Activated B cell treated with CpG ODN at 0.5 μM for 24 hours (primary cell): ENCODE data around the gene BRPF1. TPM values are rescaled to one million over a fixed set of nuclear protein-coding genes. Genes with fewer than 3 reads are reported as not detected.

Source experiments
- ATAC-seq: fragments of 200-7000 bp; cut with Tn5 transposase; one replicate; pipeline ENCODE4 v1.10.0; 2021; ENCODE audit warnings: low read depth, mild to moderate bottlenecking, moderate library complexity
- CTCF ChIA-PET: fragments of 350-600 bp; sonication (Branson Sonifier 250); formaldehyde crosslinking; loops from one replicate; lab custom pipeline; 2021; ENCODE audit warnings: antibody characterized with exemption; lab: Charles Lee
- POLR2A ChIA-PET: fragments of 350-600 bp; sonication (Branson Sonifier 250); formaldehyde crosslinking; loops from one replicate; lab custom pipeline; 2021; ENCODE audit warnings: antibody characterized with exemption; lab: Charles Lee
- DNase-seq: peaks from one replicate; pipeline ENCODE4 v3.0.0; 2022
- H3K27ac Mint-ChIP-seq: one replicate; pipeline ENCODE4 v1.8.0; 2020; ENCODE audit warnings: mixed read lengths
- H3K27me3 Mint-ChIP-seq: one replicate; pipeline ENCODE4 v1.8.0; 2021; ENCODE audit warnings: mixed read lengths
- H3K36me3 Mint-ChIP-seq: one replicate; pipeline ENCODE4 v1.8.0; 2021; ENCODE audit warnings: low read depth, mixed read lengths
- H3K4me1 Mint-ChIP-seq: one replicate; pipeline ENCODE4 v1.8.0; 2021; ENCODE audit warnings: mixed read lengths
- H3K4me3 Mint-ChIP-seq: one replicate; pipeline ENCODE4 v1.8.0; 2020; ENCODE audit warnings: mild to moderate bottlenecking, mixed read lengths
- H3K9me3 Mint-ChIP-seq: one replicate; pipeline ENCODE4 v1.8.0; 2020; ENCODE audit warnings: mixed read lengths
- CTCF ChIP-seq: fragments of 200-600 bp; IDR thresholded peaks from one replicate; pipeline ENCODE4 v1.8.0; 2022; ENCODE audit warnings: antibody characterized with exemption, mild to moderate bottlenecking
- intact Hi-C: fragments of 100-400 bp; cut with micrococcal nuclease; formaldehyde crosslinking; loops from one replicate; pipeline ENCODE4 v1.15.1; 2024
- total RNA-seq: library from RNA; stranded (reverse); gene quantifications from 2 replicates; pipeline ENCODE4 v1.2.3, GENCODE V29; 2022

The BRPF1 gene, protein sequence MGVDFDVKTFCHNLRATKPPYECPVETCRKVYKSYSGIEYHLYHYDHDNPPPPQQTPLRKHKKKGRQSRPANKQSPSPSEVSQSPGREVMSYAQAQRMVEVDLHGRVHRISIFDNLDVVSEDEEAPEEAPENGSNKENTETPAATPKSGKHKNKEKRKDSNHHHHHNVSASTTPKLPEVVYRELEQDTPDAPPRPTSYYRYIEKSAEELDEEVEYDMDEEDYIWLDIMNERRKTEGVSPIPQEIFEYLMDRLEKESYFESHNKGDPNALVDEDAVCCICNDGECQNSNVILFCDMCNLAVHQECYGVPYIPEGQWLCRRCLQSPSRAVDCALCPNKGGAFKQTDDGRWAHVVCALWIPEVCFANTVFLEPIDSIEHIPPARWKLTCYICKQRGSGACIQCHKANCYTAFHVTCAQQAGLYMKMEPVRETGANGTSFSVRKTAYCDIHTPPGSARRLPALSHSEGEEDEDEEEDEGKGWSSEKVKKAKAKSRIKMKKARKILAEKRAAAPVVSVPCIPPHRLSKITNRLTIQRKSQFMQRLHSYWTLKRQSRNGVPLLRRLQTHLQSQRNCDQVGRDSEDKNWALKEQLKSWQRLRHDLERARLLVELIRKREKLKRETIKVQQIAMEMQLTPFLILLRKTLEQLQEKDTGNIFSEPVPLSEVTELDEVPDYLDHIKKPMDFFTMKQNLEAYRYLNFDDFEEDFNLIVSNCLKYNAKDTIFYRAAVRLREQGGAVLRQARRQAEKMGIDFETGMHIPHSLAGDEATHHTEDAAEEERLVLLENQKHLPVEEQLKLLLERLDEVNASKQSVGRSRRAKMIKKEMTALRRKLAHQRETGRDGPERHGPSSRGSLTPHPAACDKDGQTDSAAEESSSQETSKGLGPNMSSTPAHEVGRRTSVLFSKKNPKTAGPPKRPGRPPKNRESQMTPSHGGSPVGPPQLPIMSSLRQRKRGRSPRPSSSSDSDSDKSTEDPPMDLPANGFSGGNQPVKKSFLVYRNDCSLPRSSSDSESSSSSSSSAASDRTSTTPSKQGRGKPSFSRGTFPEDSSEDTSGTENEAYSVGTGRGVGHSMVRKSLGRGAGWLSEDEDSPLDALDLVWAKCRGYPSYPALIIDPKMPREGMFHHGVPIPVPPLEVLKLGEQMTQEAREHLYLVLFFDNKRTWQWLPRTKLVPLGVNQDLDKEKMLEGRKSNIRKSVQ (N-terminal part only)
- total RNA-seq: 33.5 and 35.2 TPM in 2 replicates

DNA sequence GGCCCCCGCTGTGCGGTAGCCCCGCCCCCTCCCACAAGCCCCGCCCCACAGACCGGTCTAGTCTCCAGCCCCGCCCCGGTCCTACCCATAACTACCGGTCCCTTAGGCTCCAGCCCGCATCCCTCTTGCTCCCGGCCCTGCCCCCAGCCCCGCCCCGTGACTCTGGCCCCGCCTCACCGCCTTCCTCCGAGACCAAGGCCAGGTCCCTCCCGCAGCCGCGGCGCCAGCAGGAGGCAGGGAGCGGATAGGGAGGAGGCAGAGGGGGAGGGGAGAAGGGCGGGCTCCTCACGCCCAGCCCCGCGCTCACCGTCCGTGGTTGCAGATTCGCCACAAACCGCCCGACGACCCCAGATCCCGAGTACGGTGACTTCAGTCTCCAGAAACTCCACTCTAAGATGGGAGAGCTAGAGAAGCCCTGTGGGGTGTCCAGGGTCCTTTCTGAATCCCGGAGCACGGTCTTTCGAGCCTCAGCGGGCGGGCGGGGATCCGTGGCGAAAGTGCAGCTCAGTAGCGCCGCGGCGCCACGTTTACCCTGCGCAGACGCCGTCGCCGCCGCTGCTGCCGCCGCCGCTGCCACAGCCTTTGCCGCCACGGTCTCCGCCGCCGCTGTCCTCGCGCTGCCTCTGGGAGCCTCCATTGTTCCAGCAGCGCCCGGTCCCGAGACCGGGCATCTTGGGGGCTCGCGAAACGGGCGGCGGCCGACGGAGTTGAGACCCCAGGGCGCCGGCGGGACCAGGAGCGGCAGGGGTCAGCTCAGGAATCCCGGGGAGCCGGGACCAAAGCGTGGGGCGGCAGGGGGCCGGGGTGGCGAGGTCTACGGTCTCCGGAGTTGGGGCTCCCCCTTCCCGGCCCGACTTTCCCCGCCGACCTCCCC is at the start of gene BRPF1:
TSS of gene BRPF1 (plus strand) at position 530 of the 874 bp plus-strand sequence. CDS start 2,406 bp downstream, outside the sequence.
- TF ChIP-seq CTCF: no peak
- peaks cover 30% of the 10 kb centered on the region for H3K36me3 Mint-ChIP-seq
- peak within 1 kb of the TSS; percentile 95 for H3K4me3 Mint-ChIP-seq
- intact Hi-C loops: loop anchor here (1.0 to 5.0 kb wide), 14 partner anchors 18 to 1986 kb away; partner anchors contain the start of genes EMC3, JAGN1, MTMR14 and OGG1
- ATAC-seq: peak; percentile 95
- H3K9me3 Mint-ChIP-seq: no peaks in the 10 kb centered on the region
- H3K27me3 Mint-ChIP-seq: no peaks in the 10 kb centered on the region
- CTCF ChIA-PET: interaction anchor here (1.4 kb wide), 1 partner anchor 228 kb away, joined by 7 read pairs; no protein-coding TSS in a partner anchor
- POLR2A ChIA-PET: interaction anchor here (0.6 to 4.5 kb wide), 15 partner anchors 9 to 805 kb away, joined by 3 to 55 read pairs (median 7); partner anchors contain the start of genes ARPC4, CRELD1, EMC3 and MTMR14
- DNase-seq: peak; percentile 91
- peak within 1 kb of the TSS; percentile 99 for H3K27ac Mint-ChIP-seq
- peaks cover 48% of the 10 kb centered on the region for H3K4me1 Mint-ChIP-seq

GRCh38 chr3:9682096-9682495 is 49.4 kb upstream of the BRPF1 start:
- no peak overlapping the region for H3K27ac Mint-ChIP-seq
- no peak for TF ChIP-seq CTCF
- H3K4me1 Mint-ChIP-seq: no peaks in the 10 kb centered on the region
- no peak for ATAC-seq
- no peak for DNase-seq
- H3K36me3 Mint-ChIP-seq: peaks cover 99% of the 10 kb centered on the region
- no peaks in the 10 kb centered on the region for H3K9me3 Mint-ChIP-seq
- ChIA-PET CTCF (no interaction called here), POLR2A (no interaction called here)
- no peaks in the 10 kb centered on the region for H3K27me3 Mint-ChIP-seq
- no peak overlapping the region for H3K4me3 Mint-ChIP-seq
- intact Hi-C loops: no loop called here

- ChIA-PET POLR2A (no interaction called here), CTCF (no interaction called here)
- no peak overlapping the region for H3K4me3 Mint-ChIP-seq
- DNase-seq: no peak
- no peak overlapping the region for H3K27ac Mint-ChIP-seq
- ATAC-seq: no peak
- no peaks in the 10 kb centered on the region for H3K4me1 Mint-ChIP-seq
- no peaks in the 10 kb centered on the region for H3K9me3 Mint-ChIP-seq
- no peaks in the 10 kb centered on the region for H3K27me3 Mint-ChIP-seq
- H3K36me3 Mint-ChIP-seq: peaks cover 96% of the 10 kb centered on the region
- intact Hi-C loops: no loop called here
- no peak for TF ChIP-seq CTCF
Measured at GRCh38 chr3:9683426-9683825, 48.1 kb upstream of the BRPF1 start.

DNA sequence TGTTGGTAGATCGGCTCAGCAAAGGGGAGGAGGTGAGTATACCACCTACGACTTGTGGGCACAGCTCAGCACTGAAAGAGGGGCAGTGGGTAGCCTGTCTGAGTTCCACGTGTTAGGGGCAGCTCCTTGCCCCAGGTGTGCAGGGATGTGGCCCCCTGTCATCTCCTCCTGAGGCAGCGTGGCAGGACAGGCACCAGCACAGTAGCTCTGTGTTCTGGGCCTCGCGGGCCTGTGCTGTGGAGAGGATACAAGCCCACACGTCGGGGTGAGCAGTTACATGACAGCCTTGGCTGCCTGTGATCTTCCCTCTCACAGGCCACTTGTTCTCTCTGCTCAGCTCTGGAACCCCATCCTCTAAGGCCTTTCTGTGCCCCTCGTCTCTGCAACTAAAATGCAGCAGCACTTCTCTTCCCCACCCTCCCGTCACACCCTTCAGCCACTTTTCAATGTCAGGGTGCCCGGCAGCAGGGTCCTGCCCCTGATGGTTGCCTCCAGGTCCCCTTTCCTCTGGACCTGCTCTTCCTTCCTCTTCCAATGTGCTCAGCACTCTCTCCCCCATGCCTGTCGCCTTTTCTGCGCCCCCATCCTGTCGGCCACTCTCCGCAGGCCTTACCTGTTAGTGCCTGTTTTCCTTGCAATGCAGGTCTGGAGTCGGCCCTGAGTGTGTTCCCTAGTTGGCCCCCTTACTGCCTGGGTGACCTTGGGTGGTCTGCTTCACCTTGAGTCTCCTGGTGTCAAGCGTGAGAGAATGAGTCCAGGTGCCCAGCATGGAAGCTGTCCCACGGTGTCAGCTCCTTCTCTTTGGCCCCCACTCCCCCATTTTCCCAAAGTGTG is 46.1 kb upstream of the BRPF1 start:
- ChIA-PET POLR2A (interaction anchor here (0.6 kb wide), 1 partner anchor 50 kb away, joined by 8 read pairs; no protein-coding TSS in a partner anchor), CTCF (no interaction called here)
- peaks cover 96% of the 10 kb centered on the region for H3K36me3 Mint-ChIP-seq
- peak overlapping the region; percentile 15 for H3K27ac Mint-ChIP-seq
- intact Hi-C loops: no loop called here
- no peak for TF ChIP-seq CTCF
- H3K4me1 Mint-ChIP-seq: peaks cover 13% of the 10 kb centered on the region
- no peaks in the 10 kb centered on the region for H3K9me3 Mint-ChIP-seq
- DNase-seq (no peak), ATAC-seq (no peak)
- no peak overlapping the region for H3K4me3 Mint-ChIP-seq
- no peaks in the 10 kb centered on the region for H3K27me3 Mint-ChIP-seq
